Breast epithelium (tissue), 4 donors: ENCODE data around the gene PLXND1. TPM values are rescaled to one million over a fixed set of nuclear protein-coding genes. Genes with fewer than 3 reads are reported as not detected.

Experiments
- DNase-seq, 2 donors: peaks; one replicate each; pipeline ENCODE4 v3.0.0-alpha.2; 2019; ENCODE audit warnings: low spot score in 2 of 2
- H3K27ac ChIP-seq, 2 donors: fragments of 200-600 bp; sonication (generic) in 1 of 2; one replicate each; pipeline ENCODE4 v1.5.1; 2016 to 2019; ENCODE audit warnings: mild to moderate bottlenecking in 1 of 2
- H3K27me3 ChIP-seq, 2 donors: fragments of 200-600 bp; sonication (generic) in 1 of 2; one replicate each; pipeline versions ENCODE4 v1.5.1 to v1.6.0; 2017 to 2019; ENCODE audit warnings: control low read depth in 1 of 2, mild to moderate bottlenecking in 1 of 2
- H3K36me3 ChIP-seq: fragments of 200-600 bp; one replicate; pipeline ENCODE4 v1.5.1; 2019
- H3K4me1 ChIP-seq, 2 donors: fragments of 200-600 bp; sonication (generic); one replicate each; pipeline ENCODE4 v1.5.1; 2016 to 2019; ENCODE audit warnings: control low read depth in 1 of 2
- H3K4me3 ChIP-seq, 3 donors: fragments of 200-600 bp; sonication (generic); 1 replicate in 2 of 3; 2 replicates in 1 of 3; pipeline ENCODE4 v1.5.1; 2016 to 2019; ENCODE audit warnings: mild to moderate bottlenecking in 3 of 3, moderate library complexity in 2 of 3
- H3K9me3 ChIP-seq, 2 donors: fragments of 200-600 bp; sonication (generic) in 1 of 2; one replicate each; pipeline ENCODE4 v1.5.1; 2016 to 2019; ENCODE audit warnings: control low read depth in 1 of 2
- POLR2A ChIP-seq: fragments of 450-650 bp; IDR thresholded peaks from one replicate; pipeline ENCODE4 v1.6.1; 2016; ENCODE audit warnings: antibody characterized with exemption, mild to moderate bottlenecking, moderate library complexity
- POLR2AphosphoS5 ChIP-seq, 3 donors: sonication (generic); formaldehyde crosslinking; IDR thresholded peaks; one replicate each; pipeline ENCODE4 v1.6.1; 2017; ENCODE audit warnings: antibody characterized with exemption in 3 of 3
- intact Hi-C: fragments of 100-400 bp; cut with DNase I; formaldehyde crosslinking; loops from one replicate; pipeline ENCODE4 v1.15.1; 2023; ENCODE audit warnings: low total_unique reads
- total RNA-seq, 3 donors: library from RNA; depleted of rRNA; stranded (reverse); fragments of >200 nt; gene quantifications; one replicate each; pipeline ENCODE4 v1.1.0, GENCODE V29; 2016
- TF ChIP-seq, protein P1 (sequence below), 3 donors: fragments of 450-650 bp; IDR thresholded peaks; one replicate each; pipeline ENCODE4 v1.5.1; 2016 to 2017; ENCODE audit warnings: antibody characterized with exemption in 3 of 3, mild to moderate bottlenecking in 3 of 3, moderate library complexity in 3 of 3

The PLXND1 gene
- total RNA-seq, 3 donors from 2014 or later: 53.6 to 187 (median 118) TPM

DNA sequence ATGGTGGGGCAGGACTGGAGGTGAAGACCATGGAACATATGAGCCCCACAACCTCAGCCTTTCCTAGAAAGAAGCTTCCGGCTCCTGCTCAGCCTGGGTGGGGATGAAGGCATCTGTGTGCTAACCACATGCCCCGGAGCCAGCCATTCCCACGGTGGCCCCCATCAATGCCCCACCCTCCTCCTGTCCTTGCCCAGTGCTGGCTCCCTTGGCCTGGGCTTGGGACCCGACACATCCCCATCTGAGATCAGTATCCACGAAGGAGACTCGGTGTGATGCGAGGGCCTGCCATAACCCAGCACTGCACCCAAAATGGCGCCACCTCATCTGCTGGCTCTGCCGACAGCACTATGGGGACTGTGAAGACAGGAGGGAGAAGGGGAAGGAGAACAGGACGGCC is 16.5 kb upstream of the PLXND1 start:
- Histone ChIP-seq H3K36me3 (no peaks in the 10 kb centered on the region), H3K9me3 (no peaks in the 10 kb centered on the region), H3K27me3 (no peaks in the 10 kb centered on the region), H3K27ac (peak overlapping the region; percentile 65 to 78), H3K4me3 (no peak overlapping the region), H3K4me1 (peaks cover 0 to 9% of the 10 kb centered on the region in 2 donors)
- TF ChIP-seq, protein P1, sequence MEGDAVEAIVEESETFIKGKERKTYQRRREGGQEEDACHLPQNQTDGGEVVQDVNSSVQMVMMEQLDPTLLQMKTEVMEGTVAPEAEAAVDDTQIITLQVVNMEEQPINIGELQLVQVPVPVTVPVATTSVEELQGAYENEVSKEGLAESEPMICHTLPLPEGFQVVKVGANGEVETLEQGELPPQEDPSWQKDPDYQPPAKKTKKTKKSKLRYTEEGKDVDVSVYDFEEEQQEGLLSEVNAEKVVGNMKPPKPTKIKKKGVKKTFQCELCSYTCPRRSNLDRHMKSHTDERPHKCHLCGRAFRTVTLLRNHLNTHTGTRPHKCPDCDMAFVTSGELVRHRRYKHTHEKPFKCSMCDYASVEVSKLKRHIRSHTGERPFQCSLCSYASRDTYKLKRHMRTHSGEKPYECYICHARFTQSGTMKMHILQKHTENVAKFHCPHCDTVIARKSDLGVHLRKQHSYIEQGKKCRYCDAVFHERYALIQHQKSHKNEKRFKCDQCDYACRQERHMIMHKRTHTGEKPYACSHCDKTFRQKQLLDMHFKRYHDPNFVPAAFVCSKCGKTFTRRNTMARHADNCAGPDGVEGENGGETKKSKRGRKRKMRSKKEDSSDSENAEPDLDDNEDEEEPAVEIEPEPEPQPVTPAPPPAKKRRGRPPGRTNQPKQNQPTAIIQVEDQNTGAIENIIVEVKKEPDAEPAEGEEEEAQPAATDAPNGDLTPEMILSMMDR (IDR thresholded peaks at IDR 0.05): no peak
- TF ChIP-seq POLR2AphosphoS5 (IDR thresholded peaks at IDR 0.05): no peak
- TF ChIP-seq POLR2A: no peak
- intact Hi-C loops: no loop called here
- no peak for DNase-seq

DNA sequence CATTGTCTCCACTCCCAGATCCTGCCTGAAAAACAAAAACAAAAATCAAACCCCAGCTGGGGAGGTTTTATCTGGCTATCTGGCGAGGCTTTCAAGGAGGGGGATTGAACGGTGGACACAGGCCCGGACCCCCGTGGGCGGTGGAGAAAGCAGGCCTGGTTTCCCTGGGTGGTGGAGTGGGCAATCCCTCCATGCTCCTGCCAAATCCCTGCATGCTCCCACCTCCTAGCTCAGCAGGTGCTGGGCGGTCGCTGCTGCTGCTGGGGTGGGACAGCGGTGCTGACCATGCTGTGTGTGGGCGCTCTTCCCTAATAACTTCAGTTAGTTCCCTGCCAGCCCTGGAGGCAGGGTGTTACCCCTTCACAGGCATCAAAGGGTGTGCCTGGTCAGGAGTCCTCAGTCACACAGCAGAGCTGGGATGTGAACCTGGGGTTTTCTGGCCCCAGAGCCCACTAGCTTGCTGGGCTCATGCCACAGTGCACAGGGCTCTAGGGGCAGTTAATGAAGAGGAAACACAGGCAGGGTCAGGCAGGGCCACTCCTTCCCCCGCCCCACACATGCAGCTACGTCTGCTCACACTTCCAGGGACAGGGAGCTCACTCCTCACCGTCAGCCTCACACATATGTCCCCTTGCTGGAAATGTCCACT is 15.9 kb upstream of the PLXND1 start:
- no peaks in the 10 kb centered on the region for H3K9me3 ChIP-seq
- DNase-seq: peak in 1 of 2 donors; percentile 18
- H3K4me1 ChIP-seq: peaks cover 0 to 8% of the 10 kb centered on the region in 2 donors
- TF ChIP-seq, protein P1 (IDR thresholded peaks at IDR 0.05): no peak
- TF ChIP-seq POLR2A: no peak
- no peak for TF ChIP-seq POLR2AphosphoS5 (IDR thresholded peaks at IDR 0.05)
- no peak overlapping the region for H3K4me3 ChIP-seq
- H3K27me3 ChIP-seq: no peaks in the 10 kb centered on the region
- H3K36me3 ChIP-seq: no peaks in the 10 kb centered on the region
- intact Hi-C loops: no loop called here
- H3K27ac ChIP-seq: peak overlapping the region in 1 of 2 donors; percentile 78

DNA sequence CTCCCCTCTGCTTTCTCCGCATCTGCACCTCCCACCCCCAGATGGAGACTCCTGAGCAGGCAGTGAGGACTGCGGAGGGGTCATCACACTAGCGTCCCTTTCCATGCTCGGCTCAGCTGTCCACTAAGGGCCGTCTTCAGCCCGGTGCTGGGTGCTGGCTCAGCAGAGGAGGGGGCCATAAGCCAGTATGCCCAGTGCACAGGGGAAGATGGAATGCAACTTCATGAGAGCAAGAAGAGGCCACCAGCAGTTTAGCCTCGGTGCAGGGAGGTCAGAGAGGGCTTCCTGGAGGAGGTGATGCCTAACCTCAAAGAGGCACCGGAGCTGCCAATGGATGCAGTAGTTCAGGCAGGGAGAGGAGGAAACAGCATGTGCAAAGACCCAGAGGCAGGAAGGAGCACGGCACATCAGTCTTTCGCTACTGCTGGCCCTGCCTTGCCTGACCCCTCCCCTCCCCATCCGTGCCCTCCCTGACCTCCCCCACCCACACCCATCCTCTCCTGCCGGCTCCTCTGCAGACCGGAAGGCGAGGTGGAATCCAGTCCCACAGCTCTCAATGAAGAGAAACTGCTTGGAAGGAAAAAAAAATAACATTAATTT is 15.2 kb upstream of the PLXND1 start:
- TF ChIP-seq POLR2AphosphoS5 (IDR thresholded peaks at IDR 0.05) (no peak), POLR2A (no peak)
- TF ChIP-seq, protein P1 (IDR thresholded peaks at IDR 0.05): no peak
- Histone ChIP-seq H3K4me3 (no peak overlapping the region), H3K9me3 (no peaks in the 10 kb centered on the region), H3K27ac (peak overlapping the region in 1 of 2 donors; percentile 78), H3K27me3 (no peaks in the 10 kb centered on the region), H3K36me3 (no peaks in the 10 kb centered on the region), H3K4me1 (peaks cover 0 to 7% of the 10 kb centered on the region in 2 donors)
- no peak for DNase-seq
- intact Hi-C loops: no loop called here

DNA sequence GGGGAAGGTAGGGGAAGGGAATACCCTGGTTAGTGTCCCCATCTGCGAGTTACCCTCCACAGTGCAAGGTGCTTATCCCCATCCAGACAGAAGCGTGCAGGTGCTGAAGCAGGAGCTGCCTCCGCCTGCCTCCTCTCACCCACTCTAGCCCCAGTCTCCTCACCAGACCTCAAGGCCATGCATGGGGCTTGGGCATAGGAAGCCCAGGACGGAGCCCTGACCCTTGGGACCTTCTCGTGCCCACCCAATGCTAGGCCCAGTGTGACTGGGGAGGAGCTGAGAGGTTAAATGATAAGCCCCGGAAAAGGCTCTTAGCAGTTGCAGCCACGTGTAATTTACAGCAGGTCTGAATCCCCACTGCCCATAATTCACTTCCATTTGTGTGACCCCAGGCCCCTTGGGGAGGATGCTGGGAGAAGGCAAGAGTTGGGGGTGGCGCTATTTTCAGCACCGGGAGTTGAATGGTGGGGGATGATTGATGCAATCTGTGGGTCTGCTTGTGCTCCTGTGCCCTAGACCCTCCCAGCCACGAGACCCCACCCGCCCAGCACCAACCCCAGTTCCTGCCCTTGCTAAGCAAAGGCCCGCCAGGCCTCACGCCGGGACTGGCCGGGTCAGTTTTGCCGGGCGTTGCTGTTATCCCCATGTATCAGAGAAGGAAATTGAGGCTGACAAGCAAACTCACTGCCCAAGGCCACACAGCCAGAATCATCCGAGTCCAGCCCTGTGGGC is 14.5 kb upstream of the PLXND1 start:
- H3K27ac ChIP-seq: peak overlapping the region in 1 of 2 donors; percentile 78
- H3K36me3 ChIP-seq: no peaks in the 10 kb centered on the region
- DNase-seq: no peak
- H3K4me3 ChIP-seq: no peak overlapping the region
- intact Hi-C loops: no loop called here
- no peaks in the 10 kb centered on the region for H3K27me3 ChIP-seq
- H3K4me1 ChIP-seq: peaks cover 0 to 4% of the 10 kb centered on the region in 2 donors
- TF ChIP-seq POLR2AphosphoS5 (IDR thresholded peaks at IDR 0.05) (no peak), POLR2A (no peak)
- TF ChIP-seq, protein P1 (IDR thresholded peaks at IDR 0.05): no peak
- H3K9me3 ChIP-seq: no peaks in the 10 kb centered on the region

DNA sequence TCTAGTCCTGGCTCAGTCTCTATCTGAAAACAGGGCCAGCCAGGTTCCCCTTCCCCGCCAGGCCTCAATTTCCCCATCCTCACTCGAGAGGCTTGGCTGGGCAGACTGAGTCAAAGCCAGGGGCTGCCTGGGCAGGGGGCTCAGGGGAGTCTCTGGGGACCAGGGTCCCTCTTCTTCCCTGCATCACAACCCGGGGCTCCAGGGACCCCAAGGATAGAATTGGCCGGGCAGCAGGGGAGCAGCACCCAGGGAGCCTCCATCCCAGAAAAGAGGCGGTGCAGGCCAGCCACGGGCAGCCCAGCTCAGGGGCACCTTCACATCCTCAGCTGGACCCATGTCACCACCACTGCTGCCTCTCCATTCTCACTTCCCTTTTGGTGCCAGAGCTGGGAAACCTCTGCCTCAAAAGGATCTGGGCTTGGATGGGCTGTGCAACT is 13.3 kb upstream of the PLXND1 start:
- peak overlapping the region in 1 of 2 donors; percentile 13 for H3K27ac ChIP-seq

More for the DNA sequence above, 13.3 kb upstream of the PLXND1 start:
- no peak for DNase-seq
- H3K9me3 ChIP-seq: no peaks in the 10 kb centered on the region
- H3K4me3 ChIP-seq: no peak overlapping the region
- TF ChIP-seq, protein P1 (IDR thresholded peaks at IDR 0.05): no peak
- TF ChIP-seq POLR2A: no peak
- no peaks in the 10 kb centered on the region for H3K27me3 ChIP-seq
- no peaks in the 10 kb centered on the region for H3K36me3 ChIP-seq
- peaks cover 0 to 4% of the 10 kb centered on the region in 2 donors for H3K4me1 ChIP-seq
- intact Hi-C loops: no loop called here
